ENCODE results near the gene OR2M7.

GRCh38 chr1:248277876-248278275, 46.5 kb downstream of the OR2M7 start, which contains the start of gene OR2T33:
- TF ChIP-seq CTCF (IDR thresholded peaks at IDR 0.05; ENCODE audit: extremely low read depth in 1 of 2, insufficient read depth in 1 of 2, low read depth in 1 of 2, low read length in 2 of 2), result no peak
- no peak for TF ChIP-seq POLR2AphosphoS5 (IDR thresholded peaks at IDR 0.05; ENCODE audit: insufficient read depth, low read depth, low read length)
- TF ChIP-seq POLR2A (IDR thresholded peaks at IDR 0.05; ENCODE audit: low read depth, low read length), result no peak

Measured in endothelial cell of umbilical vein (primary cell).